GM12892 (cell line): ENCODE data around the gene UNC5C.

Source experiments
- POLR2A ChIP-seq: IDR thresholded peaks from 2 replicates; pipeline ENCODE4 v1.6.1; 2011; ENCODE audit warnings: low read depth, low read length, control low read depth
- POLR2AphosphoS5 ChIP-seq: IDR thresholded peaks from 2 replicates; pipeline ENCODE4 v1.6.1; 2011; ENCODE audit warnings: low read depth, low read length, control low read depth

DNA sequence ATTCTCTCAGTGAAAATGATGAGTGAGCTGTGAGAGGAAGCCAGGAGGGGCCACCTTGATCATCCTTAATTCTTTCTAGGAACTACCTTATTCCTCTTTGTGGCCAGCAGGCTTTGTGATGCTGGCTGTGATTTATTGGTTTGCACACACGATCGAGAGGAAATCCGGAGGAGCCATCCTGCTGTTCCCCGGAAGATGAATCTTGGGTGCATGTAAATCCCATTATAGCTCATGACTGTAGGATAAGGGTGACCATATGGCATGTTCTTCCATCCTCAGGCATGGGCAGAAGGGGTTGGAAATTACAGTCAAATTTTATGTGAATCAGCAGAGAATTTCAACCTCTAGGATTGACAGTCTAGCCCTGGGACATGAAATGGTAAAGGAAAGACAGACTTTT lies 254.5 kb downstream of the UNC5C start:
- TF ChIP-seq POLR2AphosphoS5 (no peak), POLR2A (no peak)
